HL-60 (cell line): ENCODE measurements around the gene IGFBP4.

Experiments used
- DNase-seq, 2 experiments: peaks; one replicate each; pipeline ENCODE4 v3.0.0-alpha.2; 2010 to 2020; ENCODE audit warnings: low read depth in 1 of 2, low spot score in 1 of 2
- H3K27ac ChIP-seq: fragments of 250-450 bp; sonication (Bioruptor Pico); replicated peaks from 2 replicates; pipeline ENCODE4 v1.5.1; 2020; ENCODE audit warnings: mild to moderate bottlenecking, moderate library complexity
- H3K27me3 ChIP-seq: fragments of 250-450 bp; sonication (Bioruptor Pico); 2 replicates; pipeline ENCODE4 v1.5.1; 2021; ENCODE audit warnings: mild to moderate bottlenecking, moderate library complexity; ENCODE audit not compliant: insufficient read depth, poor library complexity, severe bottlenecking
- H3K4me3 ChIP-seq: replicated peaks from 2 replicates; pipeline ENCODE4 v1.5.1; 2011; ENCODE audit warnings: mild to moderate bottlenecking, control low read depth, low read length; ENCODE audit not compliant: insufficient read depth
- CTCF ChIP-seq: IDR thresholded peaks from one replicate; pipeline ENCODE4 v1.5.1; 2011; ENCODE audit warnings: low read length, control low read depth, inconsistent platforms; ENCODE audit not compliant: insufficient read depth
- GABPA ChIP-seq: IDR thresholded peaks from 2 replicates; pipeline ENCODE4 v1.6.1; 2012; ENCODE audit warnings: low read depth
- POLR2AphosphoS5 ChIP-seq: IDR thresholded peaks from 2 replicates; pipeline ENCODE4 v1.6.1; 2012; ENCODE audit warnings: low read depth
- REST ChIP-seq: IDR thresholded peaks from 2 replicates; pipeline ENCODE4 v1.6.1; 2012; ENCODE audit warnings: low read depth; ENCODE audit not compliant: insufficient replicate concordance
- SPI1 ChIP-seq: IDR thresholded peaks from 2 replicates; pipeline ENCODE4 v1.6.1; 2012; ENCODE audit warnings: low read depth, mild to moderate bottlenecking, borderline replicate concordance

Gene IGFBP4

GRCh38 chr17:40473573-40474365, 30.5 kb downstream of the IGFBP4 start:
- no peak overlapping the region for H3K4me3 ChIP-seq
- no peak for TF ChIP-seq POLR2AphosphoS5
- TF ChIP-seq REST = no peak
- TF ChIP-seq CTCF = no peak
- no peak for TF ChIP-seq SPI1
- TF ChIP-seq GABPA = no peak
- DNase-seq = no peak
- H3K27me3 ChIP-seq = peaks cover 2% of the 10 kb centered on the region
- no peak overlapping the region for H3K27ac ChIP-seq

GRCh38 chr17:40474419-40475002, 31.3 kb downstream of the IGFBP4 start:
- DNase-seq = no peak
- Histone ChIP-seq H3K27ac (no peak overlapping the region), H3K27me3 (peaks cover 2% of the 10 kb centered on the region), H3K4me3 (no peak overlapping the region)
- no peak for TF ChIP-seq GABPA
- TF ChIP-seq POLR2AphosphoS5 = no peak
- TF ChIP-seq REST = no peak
- TF ChIP-seq SPI1 = no peak
- TF ChIP-seq CTCF = no peak

- no peak overlapping the region for H3K27ac ChIP-seq
- peaks cover 2% of the 10 kb centered on the region for H3K27me3 ChIP-seq
- no peak for TF ChIP-seq REST
- TF ChIP-seq POLR2AphosphoS5 = no peak
- no peak for TF ChIP-seq SPI1
- TF ChIP-seq GABPA = no peak
- TF ChIP-seq CTCF = no peak
- H3K4me3 ChIP-seq = no peak overlapping the region
- DNase-seq = no peak
Measured at GRCh38 chr17:40475234-40475908, 32.1 kb downstream of the IGFBP4 start.
